GM21515 (cell line): ENCODE results near the gene CNGA2.

Source experiments
- ATAC-seq: cut with Tn5 transposase; IDR thresholded peaks from one replicate; pipeline ENCODE4 v1.9.1; 2021; ENCODE audit not compliant: unreplicated experiment

CNGA2 gene

DNA sequence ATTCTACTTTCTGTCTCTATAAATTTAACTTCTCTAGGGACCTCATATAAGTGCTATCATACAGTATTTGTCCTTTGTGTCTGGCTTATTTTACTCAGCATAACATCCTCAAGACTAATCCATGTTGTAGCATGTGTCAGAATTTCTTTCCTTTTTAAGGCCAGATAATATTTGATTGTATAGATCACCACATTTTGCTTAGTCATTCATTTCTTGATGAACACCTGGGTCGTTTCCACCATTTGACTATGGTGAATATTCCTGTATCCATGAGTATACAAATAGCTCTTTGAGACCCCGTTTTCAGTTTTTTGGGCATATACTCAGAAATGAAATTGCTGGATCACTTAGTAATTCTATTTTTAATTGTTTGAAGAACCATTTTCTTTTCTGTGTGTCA lies 12.0 kb downstream of the CNGA2 start:
- no peak for ATAC-seq

DNA sequence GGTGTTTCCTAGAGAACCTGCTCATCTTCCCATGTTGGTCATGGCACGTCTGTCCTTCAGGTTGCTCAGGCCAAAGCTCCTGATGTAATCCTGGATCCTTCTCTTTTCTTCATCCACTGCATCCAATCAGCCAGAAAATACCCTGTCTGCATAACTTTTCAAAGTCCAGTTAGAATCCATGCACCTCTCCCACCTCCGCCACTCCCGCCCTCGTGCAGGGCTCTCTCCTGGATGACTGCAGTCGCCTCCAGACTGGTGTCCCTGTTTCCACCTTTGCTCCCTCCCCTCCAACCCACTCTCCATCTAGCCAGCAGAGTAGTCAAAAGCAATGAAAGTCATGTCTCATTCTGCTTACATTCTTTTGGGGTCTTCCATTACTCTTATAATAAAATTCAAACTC lies 16.0 kb downstream of the CNGA2 start:
- no peak for ATAC-seq

DNA sequence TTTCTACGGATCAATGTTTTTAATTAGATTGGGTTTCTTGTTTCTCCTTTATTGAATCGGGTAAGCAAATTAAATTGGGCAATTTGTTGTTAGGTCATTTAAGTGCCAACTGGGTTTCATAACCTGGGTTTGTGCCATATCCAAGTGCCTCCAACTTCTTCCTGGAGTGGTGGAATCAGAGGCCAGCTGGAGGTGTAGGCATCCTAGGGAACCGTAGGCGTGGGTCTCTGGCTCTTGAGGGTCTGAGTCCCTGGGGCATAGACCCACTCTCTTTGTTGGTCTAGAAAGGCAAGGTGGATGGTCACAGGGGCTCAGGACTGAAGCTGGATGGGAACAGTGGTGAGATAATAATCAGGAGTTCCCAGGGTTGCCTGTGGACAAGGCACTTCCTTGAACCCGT lies 18.3 kb downstream of the CNGA2 start:
- ATAC-seq, result no peak

DNA sequence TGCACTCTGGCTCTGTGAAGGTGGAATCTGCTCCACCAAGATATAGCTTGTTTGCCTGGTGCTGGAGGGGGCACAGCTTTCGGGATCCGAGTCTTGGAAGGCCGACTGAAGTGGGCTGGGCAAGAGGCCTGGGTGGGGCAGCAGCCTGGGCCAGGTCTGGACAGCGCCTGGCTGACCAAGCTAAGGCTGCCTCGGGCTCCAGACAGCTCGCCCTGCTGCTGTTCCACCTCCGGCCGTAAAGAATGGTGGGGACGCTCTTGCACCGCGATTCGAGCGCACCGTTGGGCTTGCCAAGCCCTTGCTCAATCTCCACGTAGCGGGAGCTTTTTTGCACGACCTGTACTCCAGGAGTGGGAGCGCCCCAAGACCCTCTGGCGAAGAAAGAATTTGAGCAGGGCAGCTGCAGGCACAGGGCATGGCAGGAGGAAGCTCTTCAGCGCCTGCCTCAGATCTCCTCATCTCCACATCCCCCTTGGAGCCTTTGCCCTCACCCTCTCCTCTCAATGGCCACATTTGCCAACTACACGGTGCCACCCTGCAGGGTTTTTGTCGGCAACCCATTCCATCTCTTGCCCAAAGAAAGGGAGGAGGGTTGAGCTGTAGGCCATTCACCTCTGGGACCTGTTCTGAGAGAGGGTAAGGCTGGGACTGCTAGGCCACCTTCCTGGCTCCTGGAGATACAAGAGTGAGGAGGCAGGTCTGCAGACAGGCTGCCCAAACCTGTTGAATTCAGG lies 18.9 kb downstream of the CNGA2 start:
- ATAC-seq, result peak; percentile 85

DNA sequence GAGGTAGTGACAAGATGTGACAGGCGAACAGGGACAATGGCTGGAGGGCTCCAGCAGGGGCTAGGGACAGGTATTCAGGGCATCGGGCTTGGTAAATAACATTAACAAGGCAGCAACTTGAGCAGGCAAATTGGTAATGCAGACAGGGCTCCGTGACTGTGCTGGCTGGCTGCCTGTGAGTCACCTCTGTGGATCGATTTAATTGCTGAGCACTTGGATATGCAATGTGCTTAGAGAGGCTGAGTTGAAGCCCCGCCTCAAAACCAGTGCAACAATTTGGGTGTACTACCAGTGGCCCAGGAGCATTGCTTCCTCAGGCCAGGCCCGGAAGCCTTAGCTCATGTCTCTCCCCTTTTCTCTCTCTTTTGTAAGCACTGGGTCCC lies 19.5 kb downstream of the CNGA2 start:
- ATAC-seq, result no peak

DNA sequence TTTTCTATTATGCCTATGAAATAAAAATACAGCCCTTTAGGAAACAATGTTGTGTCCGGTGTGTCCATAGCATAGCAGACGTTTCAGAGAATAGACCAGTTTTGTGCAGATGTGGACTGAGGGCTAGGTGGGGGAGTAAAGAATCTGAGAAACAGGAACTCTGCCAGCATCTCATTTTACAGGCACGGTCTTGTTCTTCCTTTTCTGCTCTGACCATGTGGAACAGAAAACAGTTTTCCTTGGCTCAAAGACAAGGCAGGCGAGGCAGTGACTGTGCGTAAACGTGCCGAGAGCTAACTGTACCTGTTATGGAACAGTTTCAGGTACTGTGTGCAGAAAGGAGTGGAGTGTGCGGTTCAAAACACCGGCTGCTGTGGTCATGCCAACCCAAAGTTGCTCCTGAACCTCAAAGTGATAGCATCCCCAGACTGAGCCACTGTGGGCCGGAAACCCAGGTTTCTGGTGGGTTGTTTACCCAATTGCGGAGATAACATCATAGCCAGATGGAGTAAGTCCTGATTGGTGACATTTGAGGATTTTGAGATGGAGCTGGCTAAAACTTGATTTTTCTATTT lies 20.2 kb downstream of the CNGA2 start:
- no peak for ATAC-seq

DNA sequence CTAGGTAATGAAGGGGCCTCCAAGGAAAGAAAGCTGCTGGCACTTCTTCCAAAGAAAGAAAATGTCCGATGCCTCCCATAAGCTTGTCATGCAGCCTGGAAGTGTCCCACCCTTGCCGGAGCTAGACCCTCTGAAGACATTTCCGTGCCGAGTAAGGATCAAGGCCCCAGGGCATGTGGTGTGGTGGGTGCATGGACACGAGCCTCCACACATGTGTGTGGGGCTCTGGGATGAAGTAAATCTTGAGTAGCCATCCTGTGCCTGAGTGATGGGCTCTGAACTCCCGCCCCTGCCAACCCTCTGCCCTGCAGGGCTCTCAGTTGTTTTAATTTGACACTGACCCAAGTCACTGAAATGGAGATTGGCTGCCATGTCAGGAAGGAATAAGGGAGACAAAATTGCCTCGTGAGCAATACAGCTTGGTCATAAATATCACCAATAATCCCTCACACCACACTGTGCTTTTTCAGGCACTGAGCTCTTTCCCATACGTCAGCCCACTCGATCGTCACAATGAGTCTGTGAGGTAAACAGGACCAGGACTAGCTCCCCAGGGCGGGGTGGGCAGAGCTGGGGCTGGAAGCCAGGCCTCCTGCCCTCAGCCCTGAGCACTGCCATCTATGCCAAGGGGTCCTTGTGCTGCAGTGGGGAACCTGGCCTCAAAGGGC lies 24.6 kb downstream of the CNGA2 start:
- no peak for ATAC-seq

DNA sequence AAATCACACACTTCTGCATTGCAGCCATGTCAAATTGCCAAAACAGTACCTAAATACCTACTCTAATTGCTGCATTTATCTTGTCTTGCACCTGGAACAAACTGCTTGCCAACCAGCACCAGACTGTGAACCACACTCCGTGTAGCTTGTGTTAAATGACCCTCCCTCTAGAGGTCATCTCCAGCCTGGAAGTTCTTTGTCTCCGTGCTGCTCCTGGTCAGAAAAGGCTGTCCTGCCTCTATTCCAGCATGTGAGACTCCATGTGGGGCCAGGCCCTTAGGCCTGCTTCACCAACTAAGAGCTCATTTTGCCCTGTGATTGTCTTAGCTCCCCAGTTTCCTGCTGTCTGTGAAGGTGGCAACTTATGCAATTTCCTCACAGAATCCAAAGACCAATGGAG lies 28.3 kb downstream of the CNGA2 start:
- ATAC-seq, result no peak

DNA sequence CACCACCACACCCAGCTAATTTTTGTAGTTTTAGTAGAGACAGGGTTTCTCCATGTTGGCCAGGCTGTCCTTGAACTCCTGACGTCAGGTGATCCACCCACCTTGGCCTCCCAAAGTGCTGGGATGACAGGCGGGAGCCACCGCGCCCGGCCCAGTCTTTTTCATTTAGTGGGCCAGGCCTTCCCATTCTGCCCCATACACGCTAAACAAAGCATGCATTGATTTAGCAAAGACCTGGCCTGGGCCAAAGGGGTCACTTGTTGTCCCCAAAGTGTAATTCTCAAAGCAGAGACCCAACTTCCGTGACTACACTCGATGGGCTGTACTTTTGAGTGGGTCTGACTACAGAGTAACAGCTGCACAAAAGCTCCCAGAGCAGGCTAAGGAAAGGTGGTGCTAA lies 29.2 kb downstream of the CNGA2 start:
- no peak for ATAC-seq

DNA sequence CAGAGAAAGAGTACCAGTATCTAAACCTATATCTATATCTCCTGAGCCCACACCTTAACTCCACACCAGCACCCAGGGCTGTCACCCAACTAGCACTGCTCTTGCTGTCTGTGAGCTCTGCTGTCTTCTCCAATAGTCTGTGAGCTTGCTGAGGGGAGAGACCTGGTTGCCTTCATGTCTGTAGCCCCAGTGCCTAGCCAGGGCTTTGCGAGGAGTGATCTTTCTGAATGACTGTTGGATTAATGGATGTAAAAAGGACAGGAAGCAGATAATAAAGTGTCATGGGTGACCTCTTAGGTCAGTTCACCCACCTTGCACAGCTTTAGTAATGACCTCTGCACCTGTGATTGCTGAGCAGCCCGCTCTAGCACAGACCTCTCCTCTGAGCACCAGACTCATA lies 30.5 kb downstream of the CNGA2 start:
- ATAC-seq, result no peak

DNA sequence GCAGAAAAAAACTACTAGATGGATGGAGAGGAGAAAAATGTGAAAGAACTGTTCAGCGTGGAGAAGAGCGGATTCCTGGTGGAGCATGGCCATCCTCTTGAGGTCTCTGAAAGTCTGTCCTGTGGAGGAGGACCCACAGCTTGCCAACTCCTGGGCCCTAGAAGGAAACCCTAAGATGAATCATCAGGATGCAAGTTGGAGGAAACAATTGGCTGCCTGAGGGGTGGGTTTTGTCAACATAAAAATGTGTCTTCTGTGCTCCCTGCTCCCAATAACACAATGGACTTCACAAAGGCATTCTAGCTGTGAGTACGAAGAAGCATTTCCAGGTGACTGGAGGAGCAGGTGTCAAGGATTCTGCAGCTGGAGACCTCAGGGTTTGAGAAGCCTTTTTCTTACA lies 37.2 kb downstream of the CNGA2 start:
- ATAC-seq, result no peak

DNA sequence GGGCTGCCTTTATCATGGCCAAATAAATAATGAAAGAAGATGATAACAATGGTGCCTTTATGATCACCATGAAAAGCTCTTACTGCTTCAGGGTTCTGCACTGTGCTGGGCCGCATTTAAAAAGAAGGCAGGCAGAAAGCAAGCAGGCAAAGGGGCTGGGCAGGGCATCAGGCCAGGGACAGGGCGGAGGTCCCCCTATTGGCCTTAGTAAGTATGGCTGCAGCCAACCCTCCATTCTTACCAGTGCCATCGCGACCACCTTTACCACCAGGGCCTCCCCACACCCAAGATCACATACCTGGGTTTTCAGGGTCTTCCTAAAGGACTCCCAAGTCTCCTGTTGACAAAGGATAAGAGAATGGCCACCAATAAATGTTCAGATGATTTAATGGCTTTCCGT lies 38.9 kb downstream of the CNGA2 start:
- no peak for ATAC-seq

DNA sequence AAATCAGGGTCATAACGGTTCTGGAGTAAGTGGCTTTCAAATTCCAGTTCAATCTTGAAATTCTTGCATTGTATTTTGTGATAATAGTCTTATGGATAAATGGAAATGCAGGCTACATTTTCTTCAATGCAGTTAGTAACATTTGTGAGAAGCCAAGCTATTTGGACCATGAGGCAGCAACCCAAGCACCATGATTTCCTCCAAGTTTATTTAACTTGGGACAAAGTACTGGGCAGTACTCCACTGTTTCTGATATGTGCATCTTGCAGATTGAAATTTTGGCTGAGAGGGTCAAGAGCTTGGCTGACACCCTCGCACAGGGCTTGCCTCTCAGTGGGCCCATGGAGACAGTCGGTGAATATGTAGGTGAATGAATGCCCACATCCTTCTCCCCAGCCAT lies 39.9 kb downstream of the CNGA2 start:
- ATAC-seq, result no peak

DNA sequence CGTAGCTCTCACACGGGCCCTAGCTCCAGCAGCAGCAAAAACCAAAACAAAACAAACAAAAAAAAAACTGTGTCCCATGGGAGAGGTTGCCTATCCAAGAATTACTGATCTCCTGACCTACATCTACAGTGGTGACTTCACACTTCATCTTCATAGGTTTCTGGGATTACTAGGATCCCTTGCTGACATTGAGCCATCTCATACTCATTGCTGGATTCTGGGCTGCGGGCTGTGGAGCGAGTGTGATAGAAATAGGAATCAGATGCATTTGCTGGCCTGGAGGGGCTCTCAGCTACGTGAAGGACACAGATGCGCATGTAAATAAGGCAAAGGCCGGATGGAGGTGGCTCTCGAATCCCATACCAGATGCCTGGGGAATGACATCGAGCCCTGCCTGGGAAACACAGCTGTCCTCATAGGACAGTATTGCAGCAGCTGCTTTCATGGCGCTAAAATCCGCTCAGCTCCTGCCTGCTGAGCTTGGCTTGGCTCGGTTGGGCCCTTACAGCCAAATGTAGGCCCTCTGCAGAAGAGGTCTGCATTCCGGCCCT lies 41.7 kb downstream of the CNGA2 start:
- ATAC-seq, result no peak

DNA sequence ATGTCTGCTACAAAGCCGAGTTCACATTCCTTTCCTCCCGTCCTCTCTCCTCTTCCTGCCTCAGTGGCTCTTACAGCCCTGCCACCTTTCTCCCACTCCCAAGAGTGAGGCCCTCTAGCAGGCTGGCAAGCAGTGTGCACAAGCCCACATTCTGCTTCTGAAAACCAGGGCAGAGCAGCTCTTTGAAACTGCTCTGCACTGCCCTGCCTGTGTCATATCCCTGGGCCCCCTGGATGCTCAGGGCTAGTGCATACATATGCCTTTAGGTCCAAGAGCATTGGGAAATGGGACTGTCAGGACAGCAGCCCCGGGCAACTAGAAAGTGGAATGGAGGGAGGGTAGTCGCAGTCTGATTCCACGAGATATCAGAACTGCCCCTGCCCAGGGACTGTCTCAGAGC lies 42.4 kb downstream of the CNGA2 start:
- no peak for ATAC-seq

DNA sequence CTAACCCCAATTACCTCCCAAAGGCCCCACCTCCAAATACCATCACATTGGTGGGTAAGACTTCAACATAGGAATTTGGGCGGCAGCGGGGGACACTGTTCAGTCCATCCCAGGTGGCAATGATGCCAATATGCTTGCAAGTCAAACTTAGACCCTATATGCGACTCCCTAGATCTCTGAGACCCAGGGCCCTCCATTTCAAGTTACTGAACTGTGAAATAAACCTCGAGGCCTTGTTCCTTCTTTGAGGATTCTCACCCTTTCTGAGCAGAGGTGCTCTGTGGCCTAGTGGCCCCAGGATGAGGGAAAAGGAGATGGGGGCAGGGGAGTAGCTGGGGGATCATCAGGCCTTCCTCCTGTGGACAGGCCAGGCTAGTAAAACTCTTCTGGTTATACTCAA lies 44.7 kb downstream of the CNGA2 start:
- no peak for ATAC-seq

DNA sequence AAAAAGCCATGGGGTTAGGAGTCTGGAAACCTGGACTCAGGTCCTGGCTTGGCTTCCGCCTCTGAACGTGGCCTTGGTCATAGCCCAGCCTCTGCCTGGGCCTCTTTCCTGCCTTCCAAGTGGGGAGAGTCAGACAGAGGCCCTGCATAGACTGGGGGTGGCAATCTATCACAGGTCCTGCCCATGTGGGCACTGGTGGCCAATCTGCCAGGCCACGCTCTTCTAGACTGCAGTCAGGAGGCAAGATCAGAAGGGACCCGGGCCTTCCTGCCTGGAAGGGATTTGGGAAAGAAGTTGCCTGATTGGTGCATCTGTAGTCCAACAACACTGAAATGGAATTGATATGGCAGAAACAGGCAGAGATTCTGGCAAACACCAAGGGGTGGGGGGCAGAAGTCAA lies 46.1 kb downstream of the CNGA2 start:
- ATAC-seq, result no peak

DNA sequence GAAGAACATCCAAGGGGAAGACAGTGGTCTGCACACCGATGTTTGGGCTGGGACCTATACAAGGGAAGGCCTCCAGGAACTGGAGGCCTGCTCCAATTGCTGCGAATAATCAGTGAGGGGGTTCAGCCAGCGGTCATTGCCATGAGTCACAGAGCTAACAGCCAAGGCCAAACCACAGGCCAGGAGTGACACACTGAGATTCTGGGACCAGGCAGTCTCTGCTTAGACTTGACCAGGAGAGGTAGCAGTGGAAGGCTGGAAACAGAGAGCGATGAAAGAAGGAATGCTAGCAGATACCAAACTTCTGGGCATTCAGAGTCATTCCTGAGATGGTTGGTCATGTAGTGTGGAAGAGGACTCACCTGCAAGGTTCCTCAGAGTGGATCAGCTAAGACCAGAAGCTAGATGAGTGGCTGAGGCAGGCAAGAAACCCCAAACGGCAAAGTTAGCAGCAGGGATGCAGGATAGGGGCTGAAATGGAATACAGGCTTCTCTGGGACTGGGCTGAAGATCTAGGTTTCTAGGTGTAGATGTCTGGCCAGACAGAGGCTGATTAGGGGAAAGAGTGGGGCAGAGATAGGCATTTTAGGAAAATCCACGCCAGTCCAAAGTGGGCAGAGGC lies 54.7 kb downstream of the CNGA2 start:
- no peak for ATAC-seq

DNA sequence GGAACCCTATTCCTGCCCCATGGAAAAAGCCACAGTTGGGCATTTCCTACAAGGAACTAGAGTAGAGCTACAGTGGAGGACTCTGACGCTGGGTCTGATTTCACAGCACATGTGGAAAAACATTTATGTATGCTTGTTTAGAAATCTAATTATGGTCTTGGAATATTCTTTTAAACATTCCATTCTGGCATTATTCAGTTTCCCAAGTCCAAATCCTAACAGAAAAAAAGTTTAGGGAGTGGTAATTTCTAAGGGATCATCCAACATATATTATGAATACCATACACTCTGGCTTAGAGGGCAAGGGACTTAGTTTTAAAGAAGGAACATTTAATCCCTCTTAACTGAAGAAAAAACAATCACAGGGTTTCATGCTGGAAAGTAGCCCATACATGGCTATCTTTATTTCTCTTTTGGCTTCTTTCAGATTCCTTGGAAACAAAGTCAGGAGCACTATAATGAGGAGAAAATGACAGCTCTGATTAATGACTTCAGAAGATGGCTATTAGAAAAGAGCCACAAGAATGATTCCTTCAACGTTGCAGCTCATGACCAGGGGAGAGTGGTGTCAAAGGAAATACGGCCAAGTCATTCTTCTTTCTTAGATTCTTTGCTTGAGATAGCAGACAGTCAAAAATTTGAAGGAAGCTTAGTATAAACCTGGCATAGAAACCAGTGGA lies 56.1 kb downstream of the CNGA2 start:
- no peak for ATAC-seq

DNA sequence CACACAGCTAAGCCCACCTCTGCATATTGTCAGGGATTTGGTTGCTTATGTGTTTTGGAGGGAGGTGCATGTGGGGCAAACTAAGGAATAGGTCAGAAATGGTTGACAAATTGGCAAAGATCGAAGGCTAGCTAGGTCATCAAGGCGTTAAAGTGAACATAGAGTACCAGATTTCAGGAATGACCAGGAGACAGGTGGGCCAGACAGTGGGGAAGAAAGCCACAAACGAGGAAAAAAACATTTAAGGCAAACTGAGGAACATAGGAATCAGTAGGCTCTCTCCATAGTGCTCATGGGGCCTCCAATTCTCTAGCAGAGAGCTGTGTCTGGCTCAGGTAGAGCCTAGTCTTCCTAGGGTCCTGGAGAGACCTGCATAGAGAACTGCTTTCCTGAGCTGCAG lies 57.4 kb downstream of the CNGA2 start:
- no peak for ATAC-seq

DNA sequence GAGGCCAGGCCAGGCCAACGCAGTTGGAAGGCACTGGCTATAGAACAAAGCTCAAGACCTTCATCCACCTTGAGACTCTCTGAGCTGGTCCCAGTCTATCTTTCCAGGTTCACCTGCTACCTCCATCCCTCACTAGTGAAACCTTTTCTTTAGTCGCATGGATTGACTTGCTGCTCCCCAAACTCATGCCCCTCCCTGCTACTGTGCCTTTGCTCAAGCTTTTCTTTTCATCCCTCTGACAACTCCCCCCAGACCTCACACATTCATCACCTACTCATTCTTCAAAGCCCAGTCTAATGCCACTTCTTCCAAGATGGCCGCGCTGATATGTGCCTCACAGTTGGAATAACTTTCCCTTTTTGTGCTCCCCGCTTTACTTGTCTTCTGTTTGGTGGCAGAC lies 58.0 kb downstream of the CNGA2 start:
- ATAC-seq, result no peak
